HG03575 (cell line): ENCODE measurements around the gene CDK2AP2.
A peak's percentile ranks its signal among the peaks of the same experiment; 100 is the strongest.
"Not testable (repeated sequence)": the region's sequence is repeated elsewhere in the genome, so short reads cannot be mapped to it uniquely, and the experiment has no call there.

Experiments
- ATAC-seq: cut with Tn5 transposase; IDR thresholded peaks from one replicate; pipeline ENCODE4 v1.9.1; 2021; ENCODE audit not compliant: unreplicated experiment, insufficient number of reproducible peaks, low FRiP score; ENCODE audit errors: extremely low read depth

CDK2AP2 gene, protein sequence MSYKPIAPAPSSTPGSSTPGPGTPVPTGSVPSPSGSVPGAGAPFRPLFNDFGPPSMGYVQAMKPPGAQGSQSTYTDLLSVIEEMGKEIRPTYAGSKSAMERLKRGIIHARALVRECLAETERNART

DNA sequence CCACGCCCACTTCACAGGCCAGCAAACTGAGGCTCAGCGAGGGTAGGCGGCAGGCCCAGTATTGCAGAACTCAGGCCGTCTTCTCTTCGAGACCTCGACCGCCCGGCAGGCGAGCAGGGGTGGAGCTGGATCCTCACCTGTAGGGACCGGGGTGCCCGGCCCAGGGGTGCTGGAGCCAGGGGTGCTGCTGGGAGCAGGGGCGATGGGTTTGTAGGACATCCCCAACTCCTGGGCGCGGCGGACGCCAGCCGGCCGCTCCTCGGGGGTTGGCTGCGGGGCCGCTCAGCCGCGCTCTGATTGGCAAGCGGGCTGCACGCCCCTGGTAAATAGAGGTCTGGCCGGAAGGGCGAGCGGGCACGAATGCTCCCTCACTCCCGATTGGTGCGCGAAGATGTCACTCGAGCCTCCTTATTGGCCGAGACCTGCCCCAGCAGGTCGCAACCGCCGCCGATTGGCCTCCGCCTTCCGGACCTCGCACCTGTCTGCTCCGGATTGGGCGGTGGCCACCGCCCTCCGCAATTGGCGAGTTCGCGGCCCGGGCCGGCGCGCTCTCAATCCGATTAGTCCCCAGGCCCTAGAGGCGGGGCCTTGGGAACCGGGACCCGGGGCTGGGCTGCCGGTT, at the start of gene CDK2AP2:
CDK2AP2 (minus strand) TSS at position 299 of the 622 bp plus-strand sequence; CDS start at position 219, 80 bp downstream.
- peak; percentile 40 for ATAC-seq

DNA sequence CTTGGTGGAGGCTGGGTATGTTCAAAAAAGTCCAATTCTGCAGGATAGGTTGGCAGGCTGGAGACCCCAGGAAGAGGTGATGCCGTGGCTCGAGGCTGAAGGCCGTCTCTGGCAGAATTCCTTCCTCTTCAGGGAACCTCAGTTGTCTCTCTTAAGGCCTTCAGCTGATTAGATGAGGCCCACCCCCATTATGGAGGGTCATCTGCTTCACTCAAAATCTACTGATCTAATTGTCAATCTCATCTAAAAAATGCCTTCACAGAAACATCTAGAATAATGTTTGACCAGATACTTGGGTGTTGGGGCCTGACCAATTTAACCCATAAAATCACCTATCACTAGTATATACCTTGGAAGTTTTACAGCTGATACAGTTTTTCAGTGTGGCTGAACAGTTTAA, 48.3 kb upstream of the CDK2AP2 start:
- ATAC-seq, result no peak

DNA sequence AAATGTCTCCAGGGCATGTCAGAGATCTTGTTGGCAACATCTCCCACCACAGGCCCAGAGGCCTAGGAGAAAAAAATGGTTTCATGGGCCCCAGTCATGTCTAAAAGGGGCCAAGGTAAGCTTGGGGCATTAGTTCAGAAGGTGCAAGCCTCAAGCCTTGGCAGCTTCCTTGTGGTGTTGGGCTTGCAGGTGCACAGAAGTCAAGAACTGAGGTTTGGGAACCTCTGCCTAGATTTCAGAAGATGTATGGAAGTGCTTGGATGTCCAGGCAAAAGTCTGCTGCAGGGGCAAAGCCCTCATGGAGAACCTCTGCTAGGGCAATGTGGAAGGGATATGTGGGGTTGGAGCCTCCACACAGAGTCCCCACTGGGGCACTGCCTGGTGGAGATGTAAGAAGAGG, 43.7 kb upstream of the CDK2AP2 start:
- ATAC-seq, result not testable (repeated sequence)

DNA sequence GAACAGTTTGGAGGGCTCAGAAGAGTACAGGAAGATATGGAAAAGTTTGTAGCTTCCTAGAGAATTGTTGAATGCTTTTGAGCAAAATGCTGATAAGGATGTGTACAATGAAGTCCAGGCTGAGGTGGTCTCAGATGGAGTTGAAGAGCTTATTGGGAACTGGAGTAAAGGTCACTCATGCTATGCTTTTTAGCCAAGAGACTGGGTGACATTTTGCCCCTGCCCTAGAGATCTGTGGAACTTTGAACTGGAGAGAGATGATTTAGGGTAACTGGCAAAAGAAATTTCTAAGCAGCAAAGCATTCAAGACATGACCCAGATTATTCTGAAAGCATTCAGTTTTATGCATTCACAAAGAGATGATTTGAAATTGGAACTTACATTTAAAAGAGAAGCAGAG, 43.2 kb upstream of the CDK2AP2 start:
- ATAC-seq, result no peak

DNA sequence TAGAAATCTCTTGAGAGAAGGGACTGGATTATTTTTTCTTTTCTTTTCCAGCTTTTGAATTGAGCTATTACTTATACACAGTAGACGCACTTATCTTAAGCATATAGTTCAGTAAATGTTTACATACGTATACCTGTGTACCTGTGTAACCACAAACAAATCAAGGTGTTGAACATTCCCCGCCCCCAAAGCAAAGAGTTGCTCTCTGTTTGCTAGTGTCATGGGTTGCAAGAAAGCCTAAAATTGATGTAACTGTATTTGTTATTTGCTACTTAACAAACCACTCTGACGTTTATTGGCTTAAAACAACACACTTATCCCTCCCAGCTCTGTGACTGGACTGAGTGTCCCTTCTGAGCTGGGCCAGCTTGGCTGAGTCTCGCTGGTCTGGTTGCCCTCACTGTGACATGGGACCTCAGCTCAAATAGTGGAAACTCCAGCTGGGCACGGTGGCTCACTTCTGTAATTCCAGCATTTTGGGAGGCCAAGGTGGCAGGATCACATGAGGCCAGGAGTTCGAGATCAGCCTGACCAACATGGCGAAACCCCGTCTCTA, 40.7 kb upstream of the CDK2AP2 start:
- no peak for ATAC-seq

DNA sequence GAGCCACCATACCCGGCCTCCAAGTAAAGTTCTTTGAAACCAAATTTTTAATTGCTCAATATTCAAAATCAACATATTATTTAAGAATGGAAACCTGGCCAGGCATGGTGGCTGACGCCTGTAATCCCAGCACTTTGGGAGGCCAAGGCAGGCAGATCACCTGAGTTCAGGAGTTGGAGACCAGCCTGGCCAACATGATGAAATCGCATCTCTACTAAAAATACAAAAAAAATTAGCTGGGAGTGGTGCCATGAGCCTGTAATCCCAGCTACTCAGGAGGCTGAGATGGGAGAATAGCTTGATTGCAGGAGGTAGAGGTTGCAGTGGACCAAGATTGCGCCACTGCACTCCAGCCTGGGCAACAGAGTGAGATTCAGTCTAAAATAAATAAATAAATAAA, 40.1 kb upstream of the CDK2AP2 start:
- not testable (repeated sequence) for ATAC-seq

DNA sequence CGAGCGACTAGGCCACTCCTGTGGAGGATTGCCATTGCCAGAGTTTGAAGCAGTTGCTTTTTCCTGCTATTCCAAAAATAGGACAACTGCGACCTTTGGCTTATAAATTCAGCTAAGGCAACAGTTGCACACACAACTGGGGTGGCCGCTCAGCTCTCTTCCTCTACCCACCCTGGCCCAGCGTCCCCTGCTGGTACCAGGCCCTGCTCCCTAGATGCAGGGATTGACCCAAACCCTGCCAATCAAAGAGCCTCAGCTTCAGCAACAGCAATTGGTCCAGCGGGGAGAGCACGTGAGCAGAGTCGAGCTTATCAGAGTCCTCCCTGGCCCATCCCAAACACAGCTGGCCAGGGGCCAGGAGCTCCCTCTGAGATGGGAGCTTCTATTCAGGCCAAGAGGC, 37.3 kb upstream of the CDK2AP2 start:
- ATAC-seq, result no peak

DNA sequence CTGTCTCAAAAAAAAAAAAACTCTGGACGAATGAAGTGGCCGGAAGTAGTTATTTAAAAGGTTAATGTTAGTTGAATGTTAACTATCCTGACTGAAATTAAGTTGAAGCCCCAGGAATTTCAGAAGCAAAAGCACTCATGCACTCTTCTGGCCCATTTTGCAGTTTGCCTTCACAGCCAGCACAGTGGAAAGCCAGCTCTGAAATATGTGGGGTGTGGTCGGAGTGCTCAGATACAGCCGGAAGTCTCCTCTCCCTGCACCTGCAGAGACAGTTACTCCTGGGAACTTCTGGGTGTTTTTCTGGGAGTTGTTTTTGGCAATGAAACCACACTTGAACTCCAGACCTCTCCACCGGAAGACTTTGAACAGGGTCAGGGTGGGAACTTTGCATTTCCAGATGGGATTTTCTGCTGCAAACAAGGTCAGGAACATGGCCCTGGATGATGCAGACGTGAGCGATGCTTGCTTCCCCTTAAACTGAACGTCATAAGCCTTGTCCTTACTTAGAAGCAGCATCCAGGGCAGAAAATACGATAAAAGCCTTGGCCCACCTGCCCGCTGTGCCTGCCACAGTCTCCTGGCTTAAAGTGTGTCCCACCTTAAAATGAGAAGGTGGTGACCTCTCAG, 36.8 kb upstream of the CDK2AP2 start:
- ATAC-seq, result no peak

DNA sequence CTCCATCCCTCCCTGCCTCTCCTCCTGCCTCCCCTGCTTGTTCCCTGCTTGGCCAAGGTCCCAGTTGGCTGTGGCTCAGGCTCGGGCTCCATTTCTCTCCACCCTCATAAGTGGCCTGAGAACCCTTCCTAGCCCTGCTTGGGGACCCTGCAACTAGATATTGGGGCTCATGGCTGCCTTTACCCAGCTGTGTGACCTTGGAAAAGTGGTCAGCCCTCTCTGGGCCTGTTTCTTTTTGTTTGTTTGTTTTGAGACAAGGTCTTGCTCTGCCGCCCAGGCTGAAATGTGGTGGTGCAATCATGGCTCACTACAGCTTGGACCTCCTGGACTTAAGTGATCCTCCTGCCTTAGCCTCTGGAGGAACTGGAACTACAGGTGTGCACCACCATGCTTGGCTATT, 35.6 kb upstream of the CDK2AP2 start:
- ATAC-seq, result no peak

DNA sequence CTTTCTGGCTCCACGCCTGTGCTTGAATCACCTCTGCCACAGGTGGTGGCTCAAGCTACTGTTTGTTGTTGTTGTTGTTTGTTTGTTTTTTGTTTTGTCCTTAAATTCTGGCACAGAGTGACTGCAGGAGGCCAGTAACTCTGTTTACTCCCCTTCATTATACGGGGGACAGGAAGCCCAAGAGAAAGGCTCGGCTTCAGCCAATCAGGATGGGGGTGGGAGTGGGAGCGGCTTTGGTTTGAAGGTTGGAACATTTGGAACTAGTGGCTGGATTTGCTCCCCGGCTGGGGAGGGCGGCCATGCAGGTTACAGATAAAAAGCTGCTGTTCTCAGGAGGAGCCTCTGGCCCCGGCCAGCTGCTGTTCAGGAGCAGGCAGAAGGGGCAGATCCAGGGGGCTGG, 35.0 kb upstream of the CDK2AP2 start:
- ATAC-seq, result no peak

DNA sequence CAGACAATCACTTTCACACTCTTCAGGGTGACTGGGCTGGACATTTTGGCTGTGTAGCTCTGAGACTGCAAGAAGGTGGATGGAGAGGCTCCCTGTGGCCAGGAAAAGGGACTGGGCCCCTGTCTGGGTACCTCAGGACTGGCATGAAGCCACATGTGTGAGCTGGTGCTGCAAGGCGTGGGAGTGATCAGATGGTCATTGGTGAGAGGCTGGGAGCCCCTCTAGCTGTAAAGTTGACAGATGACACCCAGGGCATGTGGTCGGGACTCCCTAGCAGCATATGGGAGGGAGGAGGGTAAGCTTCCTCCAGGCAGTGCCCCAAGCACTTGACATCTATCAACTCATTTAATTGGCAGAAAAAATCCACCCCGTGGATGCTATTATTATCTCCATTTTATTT, 34.2 kb upstream of the CDK2AP2 start:
- no peak for ATAC-seq

DNA sequence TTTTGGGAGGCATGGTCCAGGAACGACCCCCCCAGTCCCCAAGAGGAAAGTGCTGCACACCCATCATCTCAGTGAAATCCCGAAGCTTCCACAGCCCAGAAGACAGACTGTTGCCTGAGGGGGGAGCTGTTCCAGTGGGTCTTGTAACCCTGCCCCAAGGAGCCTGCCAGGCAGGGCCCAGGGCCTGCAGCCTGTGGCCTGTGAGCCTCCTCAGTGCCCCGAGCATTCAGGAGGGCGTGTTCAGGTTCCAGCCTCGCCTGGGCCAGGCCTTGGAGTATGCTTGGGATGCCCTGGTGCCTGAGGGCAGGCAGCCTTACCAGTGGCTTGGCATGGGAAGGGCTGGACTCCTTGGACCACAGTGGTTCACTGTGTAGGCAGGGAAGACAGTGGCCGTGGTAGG, 33.2 kb upstream of the CDK2AP2 start:
- ATAC-seq, result no peak

DNA sequence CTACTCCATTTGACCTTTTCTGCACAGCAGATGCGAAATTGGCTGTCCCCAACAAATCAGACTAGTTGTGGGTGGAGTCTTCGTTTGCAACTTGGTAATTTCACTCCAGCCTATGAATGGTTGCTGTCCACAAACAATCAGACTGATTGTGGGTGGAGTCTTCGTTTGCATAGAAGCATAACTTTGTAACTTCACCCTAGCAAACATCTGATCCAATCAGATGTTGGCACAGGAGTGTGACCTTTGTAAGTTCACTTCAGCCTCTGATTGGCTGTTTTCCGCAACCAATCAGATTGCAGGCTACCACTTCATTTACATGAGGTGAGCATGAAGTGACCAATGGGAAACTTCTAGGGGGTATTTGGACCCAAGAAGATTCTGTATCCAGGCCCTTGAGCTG, 31.6 kb upstream of the CDK2AP2 start:
- ATAC-seq, result no peak

DNA sequence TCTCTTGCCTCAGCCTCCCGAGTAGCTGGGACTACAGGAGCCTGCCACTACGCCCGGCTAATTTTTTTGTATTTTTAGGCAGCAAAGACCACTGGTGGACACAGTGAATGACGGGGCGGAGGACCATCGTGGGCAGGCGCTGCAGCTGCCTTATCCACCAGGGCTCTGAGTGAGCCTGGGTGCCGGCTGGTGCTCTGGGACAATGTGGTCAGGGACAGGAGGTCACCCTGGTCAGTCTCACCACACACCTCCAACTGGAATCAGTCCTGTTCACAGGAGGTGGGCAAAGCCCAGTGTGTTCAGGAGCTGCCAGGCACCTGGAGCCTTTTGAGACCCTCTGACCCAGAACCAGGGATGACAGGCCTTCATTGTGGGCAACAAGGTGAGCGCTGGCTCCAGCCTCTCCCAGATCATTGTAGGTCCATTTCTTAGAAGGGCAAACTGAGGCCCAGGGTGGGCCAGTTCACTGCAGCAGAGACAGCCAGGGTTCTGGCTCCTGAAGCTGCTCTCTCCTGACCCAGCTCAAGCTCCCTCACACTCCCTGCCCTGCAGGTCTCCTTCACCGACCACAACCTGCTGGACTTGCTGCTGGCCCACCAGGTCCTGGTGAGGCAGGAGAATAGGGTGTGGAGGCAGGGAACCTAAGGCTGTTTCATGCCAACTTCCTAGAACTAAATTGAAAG, 31.0 kb upstream of the CDK2AP2 start:
- ATAC-seq, result no peak

DNA sequence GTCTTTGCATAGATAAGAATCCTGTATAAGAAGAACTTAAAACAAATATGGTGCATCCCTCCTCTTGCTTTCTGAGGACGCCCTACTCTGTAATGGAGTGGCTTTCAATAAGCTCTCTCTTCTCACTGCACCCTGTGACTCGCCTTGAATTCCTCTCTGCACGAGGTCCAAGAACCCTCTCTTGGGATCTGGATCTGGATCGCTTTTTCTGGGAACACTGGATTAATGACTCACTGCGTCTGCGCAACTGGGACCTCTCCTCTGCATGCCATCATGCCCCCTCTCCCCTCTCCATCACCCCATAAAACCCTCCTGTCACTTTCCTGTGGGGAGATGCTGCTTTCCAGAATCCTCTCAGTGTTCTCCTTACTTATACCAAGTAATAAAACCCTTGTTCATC, 30.3 kb upstream of the CDK2AP2 start:
- no peak for ATAC-seq

DNA sequence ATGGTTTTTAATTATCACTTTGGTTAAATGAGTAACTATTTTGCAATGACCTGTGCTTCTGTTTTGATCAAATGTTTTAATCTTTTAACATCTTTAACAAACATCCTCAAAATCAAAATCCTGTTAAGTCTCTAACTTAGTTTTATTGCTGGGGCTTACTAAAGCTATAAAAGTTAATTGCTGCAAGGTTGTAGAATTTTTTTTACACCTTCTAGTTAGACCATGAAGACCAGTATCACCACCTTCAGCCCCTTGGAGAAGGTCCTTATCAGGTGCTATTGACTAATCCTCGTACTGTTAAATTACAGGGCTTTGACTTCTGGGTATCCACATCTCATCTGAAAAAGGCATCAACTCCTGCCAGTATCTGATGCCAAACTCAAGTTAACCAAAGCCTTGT, 27.6 kb upstream of the CDK2AP2 start:
- ATAC-seq, result no peak

DNA sequence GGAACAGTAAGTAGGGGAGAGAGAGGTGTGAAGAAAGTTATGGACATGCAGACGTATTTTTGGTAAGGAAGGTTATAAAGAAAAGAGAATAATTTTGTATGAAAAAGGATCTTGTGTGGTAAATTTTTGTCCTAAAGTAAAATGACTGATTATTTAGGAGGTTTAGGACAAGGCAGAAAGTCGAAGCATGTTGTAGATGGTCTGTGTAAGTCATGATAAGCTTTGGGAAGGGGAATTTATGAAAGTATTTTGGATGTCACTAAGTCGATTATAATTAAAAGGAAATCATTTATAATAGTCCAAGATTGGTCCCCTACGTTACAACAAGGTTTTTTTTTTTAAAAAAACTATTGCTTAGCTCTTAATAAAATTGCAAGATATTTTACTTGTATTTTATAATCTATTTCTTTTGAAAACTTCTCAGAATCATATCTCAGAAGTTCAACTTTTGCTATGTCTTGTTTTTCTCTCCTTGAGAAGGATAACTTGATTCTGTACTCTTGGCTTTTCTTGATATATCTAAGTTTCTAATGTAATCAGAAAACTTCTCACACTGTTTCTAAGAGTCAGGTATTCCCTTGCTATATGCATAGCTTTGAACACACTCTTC, 26.2 kb upstream of the CDK2AP2 start:
- no peak for ATAC-seq

DNA sequence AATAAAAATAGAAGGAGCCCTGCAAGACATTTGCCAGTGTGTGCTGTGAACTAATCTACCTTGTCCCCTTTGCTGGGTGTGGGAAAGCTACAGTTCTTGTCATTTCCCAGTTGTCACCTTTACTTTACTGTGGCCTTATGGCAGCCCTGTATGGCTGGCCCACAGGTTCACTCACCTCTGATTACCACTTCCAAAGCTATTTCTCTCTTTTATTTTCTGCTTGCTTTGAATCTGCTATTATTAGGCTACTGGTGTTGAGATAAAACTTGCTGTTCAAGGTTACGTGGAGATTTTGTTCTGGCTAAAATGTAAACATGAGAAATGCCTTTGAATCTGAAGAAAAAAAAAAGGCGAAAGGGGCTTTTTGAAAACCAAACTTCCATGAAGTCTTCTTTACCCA, 24.9 kb upstream of the CDK2AP2 start:
- ATAC-seq, result no peak

DNA sequence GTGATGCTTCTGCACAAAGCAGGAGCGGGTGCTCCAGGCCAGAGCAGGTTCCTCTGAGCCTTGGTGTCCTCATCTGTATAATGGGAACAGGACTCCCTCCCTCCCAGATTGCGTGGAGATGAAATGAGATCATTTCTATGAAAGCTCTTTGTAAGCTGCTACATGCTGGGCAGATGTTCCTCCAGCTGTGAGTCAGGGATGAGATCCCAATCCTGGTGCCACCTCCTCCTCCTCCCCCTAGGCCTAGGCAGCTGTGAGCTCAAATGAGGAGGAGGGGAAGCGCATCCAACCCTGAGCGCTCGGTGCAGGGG, 22.3 kb upstream of the CDK2AP2 start:
- no peak for ATAC-seq

DNA sequence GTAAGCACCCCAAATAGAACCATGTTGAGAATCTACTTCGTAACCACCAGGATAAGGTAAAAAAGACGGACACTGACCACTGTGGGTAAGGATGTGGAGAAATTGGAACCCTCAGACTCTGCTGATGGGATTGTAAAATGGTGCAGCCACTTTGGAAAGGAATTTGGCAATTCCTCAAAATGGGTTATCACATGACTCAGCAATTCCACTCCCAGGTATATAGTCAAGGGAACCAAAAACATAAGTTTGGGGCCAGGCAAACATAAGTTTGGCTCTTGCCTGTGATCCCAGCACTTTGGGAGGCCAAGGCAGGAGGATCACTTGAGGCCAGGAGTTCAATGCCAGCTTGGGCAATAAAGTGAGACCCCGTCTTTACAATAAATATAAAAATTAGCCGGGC, 20.4 kb upstream of the CDK2AP2 start:
- no peak for ATAC-seq
